Activated CD4-positive, alpha-beta T cell treated with anti-CD3 and anti-CD28 coated beads, Interleukin-2, Interleukin-6, amounts not matched to agents 100 ng/mL and 50 ng/mL, durations not matched to agents 16 hours and 8 hours (primary cell): ENCODE measurements around the gene ANKRD26.
"Not testable (repeated sequence)": the region's sequence is repeated elsewhere in the genome, so short reads cannot be mapped to it uniquely, and the experiment has no call there.

Experiments
- DNase-seq: peaks from one replicate; pipeline ENCODE4 v3.0.0-alpha.2; 2020

ANKRD26 gene

GRCh38 chr10:27099916-27100812, at the start of gene ANKRD26:
TSS of gene ANKRD26 (minus strand) at chr10:27100494. CDS start at chr10:27100326, 168 bp downstream.
- peak; percentile 98 for DNase-seq

GRCh38 chr10:27147701-27148100, 47.4 kb upstream of the ANKRD26 start:
- no peak for DNase-seq

- DNase-seq, result no peak
Observed at GRCh38 chr10:27145937-27146336, 45.6 kb upstream of the ANKRD26 start.

- DNase-seq, result no peak
Observed at GRCh38 chr10:27143686-27144085, 43.4 kb upstream of the ANKRD26 start.

- DNase-seq, result no peak
Observed at GRCh38 chr10:27138277-27138676, 38.0 kb upstream of the ANKRD26 start.

GRCh38 chr10:27134371-27134770, 34.1 kb upstream of the ANKRD26 start:
- no peak for DNase-seq

- no peak for DNase-seq
Observed at GRCh38 chr10:27108165-27108564, 7.9 kb upstream of the ANKRD26 start.

- peak; percentile 36 for DNase-seq
Observed at GRCh38 chr10:27104919-27105318, 4.6 kb upstream of the ANKRD26 start.

- DNase-seq, result peak; percentile 36
Observed at GRCh38 chr10:27100813-27101347, 586 bp upstream of the ANKRD26 start.

GRCh38 chr10:27099448-27099847, 846 bp downstream of the ANKRD26 start:
- no peak for DNase-seq

GRCh38 chr10:27088119-27089044, 11.9 kb downstream of the ANKRD26 start:
- no peak for DNase-seq

GRCh38 chr10:27072436-27073114, 27.7 kb downstream of the ANKRD26 start:
- no peak for DNase-seq

GRCh38 chr10:27068217-27068891, 31.9 kb downstream of the ANKRD26 start:
- DNase-seq, result no peak

GRCh38 chr10:27065084-27065483, 35.2 kb downstream of the ANKRD26 start:
- no peak for DNase-seq

- no peak for DNase-seq
Observed at GRCh38 chr10:27052656-27053055, 47.6 kb downstream of the ANKRD26 start.

- DNase-seq, result not testable (repeated sequence)
Observed at GRCh38 chr10:27045247-27045646, 55.0 kb downstream of the ANKRD26 start.

- DNase-seq, result no peak
Observed at GRCh38 chr10:27041196-27041595, 59.1 kb downstream of the ANKRD26 start.

GRCh38 chr10:27038168-27038567, 62.1 kb downstream of the ANKRD26 start:
- DNase-seq, result no peak

- DNase-seq, result peak; percentile 18
Observed at GRCh38 chr10:27035163-27035562, 65.1 kb downstream of the ANKRD26 start.

- DNase-seq, result peak; percentile 29
Observed at GRCh38 chr10:27030060-27030459, 70.2 kb downstream of the ANKRD26 start.

GRCh38 chr10:27022048-27022447, 78.2 kb downstream of the ANKRD26 start:
- no peak for DNase-seq

- DNase-seq, result no peak
Observed at GRCh38 chr10:27020243-27020642, 80.1 kb downstream of the ANKRD26 start.
